Measurements from ENCODE around the gene TST.

Gene TST

DNA sequence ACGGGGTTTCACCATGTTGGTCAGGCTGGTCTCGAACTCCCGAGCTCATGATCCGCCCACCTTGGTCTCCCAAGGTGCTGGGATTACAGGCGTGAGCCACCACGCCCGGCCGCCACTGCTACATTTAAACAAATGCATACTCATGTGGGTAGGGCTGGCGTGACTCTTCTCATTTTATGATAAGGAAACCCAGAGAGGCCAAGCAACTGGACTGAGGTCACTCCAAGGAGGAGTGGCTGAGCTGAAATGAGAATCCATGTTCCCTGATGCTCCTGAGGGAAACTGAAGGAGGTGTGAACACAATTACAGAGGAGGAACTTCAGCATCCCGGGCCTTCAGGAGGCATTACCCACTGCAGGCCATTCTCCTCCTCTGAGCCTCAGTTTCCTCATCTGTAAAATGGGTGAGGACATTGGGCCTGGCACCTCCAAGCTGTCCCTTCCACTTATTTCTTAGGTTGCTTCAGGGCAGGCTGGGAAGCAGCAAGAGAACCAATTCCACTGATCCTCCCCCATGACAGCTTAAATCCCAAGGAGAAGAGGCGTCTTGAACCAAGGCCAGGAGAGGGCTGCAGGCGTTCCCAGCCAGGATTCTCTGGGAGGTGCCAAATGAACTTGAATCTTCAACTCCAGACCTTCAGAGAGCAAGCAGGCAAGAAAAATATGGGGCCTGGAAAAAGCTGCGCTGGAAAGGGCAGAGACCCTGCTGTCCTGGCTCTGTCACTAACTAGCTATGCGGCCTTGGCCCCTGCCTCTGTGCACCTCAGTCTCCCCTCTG is 2.9 kb downstream of the TST start:
- Histone ChIP-seq H3K4me1 (ENCODE audit: insufficient read depth, low read length, poor library complexity, severe bottlenecking) (peaks cover 30% of the 10 kb centered on the region), H3K4me2 (ENCODE audit: low read depth, low read length, poor library complexity, severe bottlenecking) (peak overlapping the region; percentile 88), H3K9ac (ENCODE audit: low read depth, low read length, poor library complexity, severe bottlenecking) (peak overlapping the region; percentile 97), H4K20me1 (ENCODE audit: insufficient read depth, low read length, poor library complexity, severe bottlenecking) (peaks cover 25% of the 10 kb centered on the region), H3K9me2 (replicated peaks; ENCODE audit: low read depth, low read length) (no peaks in the 10 kb centered on the region), H3K27me3 (ENCODE audit: insufficient read depth, low read length, poor library complexity, severe bottlenecking) (peaks cover 5% of the 10 kb centered on the region), H2AFZ (ENCODE audit: low read length) (no peak overlapping the region), H3K4me3 (ENCODE audit: low read length, poor library complexity, severe bottlenecking) (peak overlapping the region; percentile 95), H3K9me3 (ENCODE audit: insufficient read depth, low read depth, low read length) (no peaks in the 10 kb centered on the region), H3F3A (ENCODE audit: low read depth) (no peaks in the 10 kb centered on the region), H3K36me3 (ENCODE audit: insufficient read depth, low read length) (no peaks in the 10 kb centered on the region), H3K79me2 (ENCODE audit: insufficient read depth, low read length) (peaks cover 51% of the 10 kb centered on the region)
- TF ChIP-seq EZH2phosphoT487 (IDR thresholded peaks at IDR 0.05; ENCODE audit: borderline replicate concordance): no peak
- TF ChIP-seq, protein P1, sequence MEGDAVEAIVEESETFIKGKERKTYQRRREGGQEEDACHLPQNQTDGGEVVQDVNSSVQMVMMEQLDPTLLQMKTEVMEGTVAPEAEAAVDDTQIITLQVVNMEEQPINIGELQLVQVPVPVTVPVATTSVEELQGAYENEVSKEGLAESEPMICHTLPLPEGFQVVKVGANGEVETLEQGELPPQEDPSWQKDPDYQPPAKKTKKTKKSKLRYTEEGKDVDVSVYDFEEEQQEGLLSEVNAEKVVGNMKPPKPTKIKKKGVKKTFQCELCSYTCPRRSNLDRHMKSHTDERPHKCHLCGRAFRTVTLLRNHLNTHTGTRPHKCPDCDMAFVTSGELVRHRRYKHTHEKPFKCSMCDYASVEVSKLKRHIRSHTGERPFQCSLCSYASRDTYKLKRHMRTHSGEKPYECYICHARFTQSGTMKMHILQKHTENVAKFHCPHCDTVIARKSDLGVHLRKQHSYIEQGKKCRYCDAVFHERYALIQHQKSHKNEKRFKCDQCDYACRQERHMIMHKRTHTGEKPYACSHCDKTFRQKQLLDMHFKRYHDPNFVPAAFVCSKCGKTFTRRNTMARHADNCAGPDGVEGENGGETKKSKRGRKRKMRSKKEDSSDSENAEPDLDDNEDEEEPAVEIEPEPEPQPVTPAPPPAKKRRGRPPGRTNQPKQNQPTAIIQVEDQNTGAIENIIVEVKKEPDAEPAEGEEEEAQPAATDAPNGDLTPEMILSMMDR (conservative IDR thresholded peaks at IDR 0.05; ENCODE audit: low read length): no peak

GRCh38 chr22:37015587-37015878 is 3.7 kb downstream of the TST start:
- Histone ChIP-seq H3K4me3 (ENCODE audit: low read length, poor library complexity, severe bottlenecking) (no peak overlapping the region), H3K9ac (ENCODE audit: low read depth, low read length, poor library complexity, severe bottlenecking) (no peak overlapping the region), H3K27me3 (ENCODE audit: insufficient read depth, low read length, poor library complexity, severe bottlenecking) (peaks cover 5% of the 10 kb centered on the region), H3K4me1 (ENCODE audit: insufficient read depth, low read length, poor library complexity, severe bottlenecking) (peaks cover 30% of the 10 kb centered on the region), H3K9me3 (ENCODE audit: insufficient read depth, low read depth, low read length) (no peaks in the 10 kb centered on the region), H3F3A (ENCODE audit: low read depth) (no peaks in the 10 kb centered on the region), H2AFZ (ENCODE audit: low read length) (no peak overlapping the region), H3K36me3 (ENCODE audit: insufficient read depth, low read length) (no peaks in the 10 kb centered on the region), H3K4me2 (ENCODE audit: low read depth, low read length, poor library complexity, severe bottlenecking) (peak overlapping the region; percentile 40), H3K9me2 (replicated peaks; ENCODE audit: low read depth, low read length) (no peaks in the 10 kb centered on the region), H4K20me1 (ENCODE audit: insufficient read depth, low read length, poor library complexity, severe bottlenecking) (peaks cover 25% of the 10 kb centered on the region), H3K79me2 (ENCODE audit: insufficient read depth, low read length) (peaks cover 43% of the 10 kb centered on the region)
- no peak for TF ChIP-seq EZH2phosphoT487 (IDR thresholded peaks at IDR 0.05; ENCODE audit: borderline replicate concordance)
- TF ChIP-seq, protein P1 (conservative IDR thresholded peaks at IDR 0.05; ENCODE audit: low read length): no peak

GRCh38 chr22:37014835-37015586 is 4.2 kb downstream of the TST start:
- no peak overlapping the region for H3K9ac ChIP-seq (ENCODE audit: low read depth, low read length, poor library complexity, severe bottlenecking)
- no peaks in the 10 kb centered on the region for H3K36me3 ChIP-seq (ENCODE audit: insufficient read depth, low read length)
- no peaks in the 10 kb centered on the region for H3F3A ChIP-seq (ENCODE audit: low read depth)
- H3K79me2 ChIP-seq (ENCODE audit: insufficient read depth, low read length): peaks cover 38% of the 10 kb centered on the region
- TF ChIP-seq, protein P1 (conservative IDR thresholded peaks at IDR 0.05; ENCODE audit: low read length): no peak
- TF ChIP-seq EZH2phosphoT487 (IDR thresholded peaks at IDR 0.05; ENCODE audit: borderline replicate concordance): no peak
- H3K4me3 ChIP-seq (ENCODE audit: low read length, poor library complexity, severe bottlenecking): no peak overlapping the region
- no peak overlapping the region for H2AFZ ChIP-seq (ENCODE audit: low read length)
- no peaks in the 10 kb centered on the region for H3K9me3 ChIP-seq (ENCODE audit: insufficient read depth, low read depth, low read length)
- peaks cover 4% of the 10 kb centered on the region for H3K27me3 ChIP-seq (ENCODE audit: insufficient read depth, low read length, poor library complexity, severe bottlenecking)
- peak overlapping the region; percentile 40 for H3K4me2 ChIP-seq (ENCODE audit: low read depth, low read length, poor library complexity, severe bottlenecking)
- peaks cover 25% of the 10 kb centered on the region for H4K20me1 ChIP-seq (ENCODE audit: insufficient read depth, low read length, poor library complexity, severe bottlenecking)
- no peaks in the 10 kb centered on the region for H3K9me2 ChIP-seq (replicated peaks; ENCODE audit: low read depth, low read length)
- H3K4me1 ChIP-seq (ENCODE audit: insufficient read depth, low read length, poor library complexity, severe bottlenecking): peaks cover 30% of the 10 kb centered on the region
